AML-193 (cell line): Measurements from ENCODE around the gene CBX8.

ENCODE experiments used
- DNase-seq, 2 experiments: peaks; one replicate each; lab custom pipeline; 2025; lab: John Stamatoyannopoulos, UW

The CBX8 gene

DNA sequence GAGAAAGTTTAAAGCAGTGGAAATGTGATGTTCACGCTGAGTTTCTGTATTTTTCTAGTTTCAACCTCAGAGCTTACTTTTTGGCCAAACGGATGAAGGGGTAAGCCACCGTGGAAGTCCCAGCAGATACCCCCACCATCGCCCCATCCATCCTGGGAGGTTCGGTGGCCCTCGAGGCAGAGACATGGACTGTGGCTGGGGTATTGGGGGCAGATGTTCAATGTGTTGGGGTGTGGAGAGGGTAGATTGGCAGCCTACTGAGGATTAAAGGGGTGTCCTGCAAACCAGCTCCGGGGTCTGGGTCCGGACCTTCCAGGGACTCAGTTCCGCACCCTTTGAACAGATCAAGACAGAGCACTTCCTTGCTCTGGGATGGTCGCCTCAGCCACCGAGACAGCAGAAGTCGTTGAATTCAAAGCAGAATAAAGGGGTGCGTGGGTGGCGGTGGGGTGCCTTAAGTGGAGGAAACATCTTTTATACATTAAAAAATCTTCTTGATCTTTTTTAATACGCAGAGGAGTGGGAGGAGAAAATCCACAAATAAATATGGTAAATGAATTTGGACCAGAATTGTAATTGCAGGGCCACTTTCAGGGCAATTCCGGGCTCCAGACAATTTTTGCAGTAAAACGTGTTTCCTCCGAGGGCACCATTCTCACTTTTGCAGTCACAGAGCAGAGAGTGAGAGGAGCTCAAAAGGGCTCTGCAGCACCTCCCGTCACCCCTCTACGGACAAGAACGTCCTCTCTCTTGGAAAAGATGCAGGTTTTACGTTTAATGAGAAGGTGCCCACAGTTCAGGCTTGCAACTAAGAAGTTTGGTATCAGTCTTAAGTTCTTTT, 8.2 kb upstream of the CBX8 start:
- no peak for DNase-seq

- peak in 1 of 2 experiments; percentile 22 for DNase-seq
These were observed 7.3 kb upstream of the CBX8 start for GRCh38 chr17:79803997-79804855.

- DNase-seq = no peak
These were observed 6.6 kb upstream of the CBX8 start for GRCh38 chr17:79803421-79803996.

DNA sequence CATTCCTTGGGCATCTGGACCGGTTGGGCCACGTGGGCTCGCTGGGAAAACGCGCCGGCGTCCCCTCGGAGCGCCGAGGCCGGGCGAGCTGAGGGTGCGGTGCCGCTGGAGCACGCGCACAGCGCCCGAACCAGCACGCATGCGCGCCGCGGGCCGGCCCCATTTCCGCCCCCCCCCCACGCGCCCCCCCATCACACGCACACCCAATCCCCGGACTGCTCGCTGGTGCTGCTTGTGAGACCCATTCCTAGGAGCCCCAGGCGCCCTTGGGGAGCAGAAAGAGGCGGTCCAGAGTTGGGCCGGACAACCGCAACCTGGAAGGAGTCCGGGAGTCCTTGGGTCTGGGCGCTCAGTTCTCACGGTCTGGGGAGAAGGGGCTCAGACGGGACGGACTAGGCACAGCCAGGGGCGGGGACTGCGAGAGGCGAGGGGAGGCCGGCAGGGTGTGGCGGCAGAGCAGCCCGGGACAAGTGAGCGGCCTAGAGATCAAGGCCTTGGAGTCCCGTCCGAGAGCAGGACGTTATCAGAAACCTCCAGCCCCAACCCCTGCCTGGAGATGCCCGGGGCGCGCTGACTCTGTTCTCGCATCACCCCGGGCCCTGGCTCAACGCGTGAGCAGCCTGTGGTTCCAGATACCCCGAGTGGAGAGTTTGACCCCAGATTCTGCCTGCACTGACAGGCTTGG, 6.0 kb upstream of the CBX8 start:
- no peak for DNase-seq

DNA sequence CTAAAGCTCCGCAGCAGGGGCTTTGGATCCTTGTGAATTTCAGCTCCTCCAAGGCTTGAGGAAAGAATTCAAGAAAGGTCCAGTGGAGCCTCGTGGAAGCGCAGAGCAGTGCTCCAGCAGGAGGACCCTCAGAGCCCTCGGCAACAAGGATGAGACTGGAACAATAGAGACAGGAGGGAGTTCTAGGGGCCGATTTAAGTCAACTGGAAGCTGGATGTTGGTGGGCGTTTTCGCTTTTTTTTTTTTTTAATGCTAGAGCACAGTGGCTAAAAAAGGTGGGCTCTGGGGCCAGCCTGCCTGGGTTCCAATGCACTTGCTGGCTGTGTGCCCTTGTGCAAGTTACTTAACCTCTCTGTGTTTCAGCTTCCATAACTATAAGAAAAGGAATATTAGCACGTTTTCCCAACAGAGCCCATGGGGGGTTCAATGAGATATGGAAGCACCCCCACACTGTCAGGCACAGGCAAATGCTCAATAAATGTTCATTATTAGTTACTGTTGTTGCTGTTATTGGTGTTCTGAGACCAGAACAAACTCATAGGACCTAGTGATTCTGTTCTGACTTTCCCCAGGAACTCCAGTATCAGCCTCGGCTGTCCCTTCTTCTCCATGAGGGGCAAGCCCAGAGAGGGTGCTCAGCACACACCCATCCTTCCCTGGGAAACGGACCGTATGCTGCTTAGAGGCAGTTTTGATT, 5.3 kb upstream of the CBX8 start:
- no peak for DNase-seq

DNA sequence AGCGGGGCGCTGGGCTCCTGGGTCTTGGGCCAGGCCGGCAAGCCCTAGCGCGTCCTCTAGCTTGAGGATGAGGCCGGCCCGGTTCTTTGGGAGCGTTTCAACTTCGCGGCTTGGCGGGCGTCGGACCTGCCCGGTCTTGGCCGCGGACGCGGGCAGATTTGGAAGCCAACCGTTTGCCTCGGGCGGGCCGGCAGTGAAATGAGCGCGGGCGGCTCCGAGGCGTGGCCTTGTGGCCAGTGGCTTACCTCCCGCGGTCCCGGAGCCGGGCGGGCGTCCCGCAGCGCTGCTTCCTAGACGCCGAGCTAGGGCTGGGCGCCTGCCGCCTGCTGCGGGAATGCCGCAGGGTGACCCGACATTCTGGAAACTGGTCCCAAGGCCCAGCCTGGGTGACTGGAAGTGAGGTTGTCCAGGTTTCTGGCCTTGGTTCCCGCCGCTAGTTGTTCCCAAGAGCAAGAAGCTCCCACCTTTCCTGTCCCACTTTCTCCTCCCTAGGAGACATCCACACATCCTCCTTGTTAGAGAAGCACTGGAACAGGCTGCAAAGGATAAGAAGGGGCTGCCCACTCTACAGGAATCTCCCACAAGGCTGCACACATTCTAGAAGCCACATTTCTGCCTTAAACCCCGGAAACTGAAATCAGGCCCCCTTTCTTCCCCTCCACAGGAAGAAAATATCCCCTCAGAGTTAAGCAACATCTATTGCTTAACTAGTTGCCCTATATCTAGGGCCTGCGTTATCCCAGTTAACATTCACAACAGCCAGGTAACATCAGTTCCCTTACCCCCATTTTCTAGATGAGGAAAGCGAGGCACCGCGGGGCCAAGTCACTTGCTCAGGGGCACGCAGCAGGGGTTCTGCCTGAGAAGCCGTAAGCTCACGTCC, 4.5 kb upstream of the CBX8 start:
- no peak for DNase-seq

DNA sequence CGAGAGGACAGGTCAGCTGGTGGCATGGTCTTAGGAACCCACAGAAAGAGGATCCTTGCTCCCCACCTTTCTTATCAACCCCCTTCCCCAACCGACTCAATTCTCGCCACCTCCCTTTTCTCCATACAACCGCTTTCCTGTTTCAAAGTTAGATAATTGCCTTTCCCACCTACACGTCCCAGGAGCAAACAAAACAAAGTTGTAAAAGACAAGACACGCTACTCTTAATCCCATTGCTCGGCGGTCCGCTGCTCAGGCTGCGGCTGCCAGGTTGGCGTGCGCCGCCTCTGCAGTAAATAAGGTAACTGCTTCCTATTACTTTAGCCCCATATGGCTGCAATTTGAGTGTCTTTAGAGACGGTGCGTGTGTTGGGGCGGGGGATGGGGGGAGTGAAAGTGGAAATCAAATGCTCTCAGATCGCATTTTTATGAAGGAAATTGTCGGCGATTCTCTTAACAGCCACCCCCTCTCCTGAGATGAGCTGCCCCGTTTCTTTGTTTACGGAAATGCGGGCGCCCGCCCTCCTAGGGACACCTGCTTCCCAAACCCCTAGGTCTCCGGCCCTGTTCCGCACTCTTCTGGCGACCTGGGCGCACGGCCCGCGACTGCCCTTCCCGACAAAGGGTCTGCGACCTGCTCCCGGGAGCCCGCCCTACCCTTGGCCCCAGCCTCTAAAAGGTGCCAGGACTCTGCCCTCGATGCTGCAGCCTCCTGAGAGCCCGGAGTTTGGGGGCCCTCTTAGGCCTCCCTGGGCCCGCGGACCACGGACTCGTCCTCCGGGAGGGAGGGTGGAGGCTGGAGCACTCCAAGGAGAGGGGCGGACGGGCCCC, 3.7 kb upstream of the CBX8 start:
- no peak for DNase-seq

DNA sequence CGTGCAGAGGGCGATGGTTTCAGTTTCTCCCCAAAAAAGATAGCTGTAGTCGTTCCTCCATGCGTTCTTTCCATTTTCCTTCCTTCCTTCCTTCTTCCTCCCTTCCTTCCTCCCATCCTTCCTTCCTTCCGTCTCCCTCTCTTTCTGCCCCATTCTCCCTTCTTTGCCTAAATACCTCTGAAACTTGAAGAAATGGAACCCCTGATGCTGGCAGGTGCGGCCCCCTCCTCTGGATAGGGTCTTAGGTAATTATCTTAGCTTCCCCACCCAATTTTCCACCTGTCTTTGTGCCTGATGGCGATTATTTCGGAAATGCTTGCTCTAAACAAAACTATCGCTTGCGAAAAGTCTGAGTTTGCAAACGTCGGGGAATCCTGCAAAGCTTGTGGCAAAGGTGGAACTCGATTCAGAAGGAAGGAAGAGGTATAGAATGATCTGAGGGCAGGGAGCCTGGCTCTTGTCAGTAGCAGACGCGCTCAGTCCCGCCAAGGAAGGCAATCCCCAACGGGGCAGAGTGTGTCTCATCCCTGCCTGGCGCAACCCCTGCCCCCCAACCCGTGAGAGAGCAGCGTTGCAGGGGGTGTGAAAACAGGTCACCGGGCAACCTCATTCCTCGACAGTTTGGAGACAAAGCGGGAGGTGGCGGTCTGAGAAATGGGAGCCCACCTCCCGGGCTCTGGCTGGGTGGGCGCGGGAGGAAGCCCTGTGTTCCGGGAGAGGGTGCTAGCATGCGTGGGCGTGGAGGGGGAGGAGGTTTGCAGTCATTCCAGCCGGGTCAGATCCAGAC, 2.9 kb upstream of the CBX8 start:
- DNase-seq = no peak

GRCh38 chr17:79799174-79799537, 2.3 kb upstream of the CBX8 start:
- DNase-seq = no peak

GRCh38 chr17:79798299-79799173, 1.7 kb upstream of the CBX8 start:
- DNase-seq = no peak

GRCh38 chr17:79797492-79798298, 818 bp upstream of the CBX8 start:
- no peak for DNase-seq

GRCh38 chr17:79796444-79796762, 474 bp downstream of the CBX8 start:
- DNase-seq = no peak

- DNase-seq = peak; percentile 66 to 75
These were observed 958 bp downstream of the CBX8 start for GRCh38 chr17:79795795-79796443.

- no peak for DNase-seq
These were observed 2.0 kb downstream of the CBX8 start for GRCh38 chr17:79794659-79795511.

DNA sequence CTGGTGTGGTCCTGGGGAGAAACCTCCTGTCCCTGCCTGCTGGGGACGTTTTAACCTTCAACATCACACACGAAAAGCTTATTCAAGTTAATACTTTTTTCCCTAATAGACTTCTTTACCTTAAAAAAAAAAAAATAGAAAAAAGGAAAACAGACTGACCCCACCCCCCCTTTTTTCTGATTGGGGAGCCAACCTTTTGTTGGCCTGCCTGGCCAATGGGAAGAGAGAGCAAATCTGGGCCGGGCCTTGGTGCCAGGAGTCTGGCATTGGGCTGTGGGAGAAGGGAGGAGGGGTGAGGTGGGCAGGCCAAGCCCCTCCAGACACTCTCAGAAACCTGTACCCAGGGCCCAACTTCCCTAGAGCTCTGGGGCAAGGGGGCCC, 3.0 kb downstream of the CBX8 start:
- no peak for DNase-seq
